ENCODE data around the gene SAMD1. TPM values are rescaled to one million over a fixed set of nuclear protein-coding genes. Genes with fewer than 3 reads are reported as not detected.

SAMD1 gene
- total RNA-seq, 1 donor from 2014 or later, result 21.3 TPM

- DNase-seq (ENCODE audit: low read depth, low spot score), result no peak
Measured at GRCh38 chr19:14113762-14114414, 23.3 kb upstream of the SAMD1 start.

DNA sequence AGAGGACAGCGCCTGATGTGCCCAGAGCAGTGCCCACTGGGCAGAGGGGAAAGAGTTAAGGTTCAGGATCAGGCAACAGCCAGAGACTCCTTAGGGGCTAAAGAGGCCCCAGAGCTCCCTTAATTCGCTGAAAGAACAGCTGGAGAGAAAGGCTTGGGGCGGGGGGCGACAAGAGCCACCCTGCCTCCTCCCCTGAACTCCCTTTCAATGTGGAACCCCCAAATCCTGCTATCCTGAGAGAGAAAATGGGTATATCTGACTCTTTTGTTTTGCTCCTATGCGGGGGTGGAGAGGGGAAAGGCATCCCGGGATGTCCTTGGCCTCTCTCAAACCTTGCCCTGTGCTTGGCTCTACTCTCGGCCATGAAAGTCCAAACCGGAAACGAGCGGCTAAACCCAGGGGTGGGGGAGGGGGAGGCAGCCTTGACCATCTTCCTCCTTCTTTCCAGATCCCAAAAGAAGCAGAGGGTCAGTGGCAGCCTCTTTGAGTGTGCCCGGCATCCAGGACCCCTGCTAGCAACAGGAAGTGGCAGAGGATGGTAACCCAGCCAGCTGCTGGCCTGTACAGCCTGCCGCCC, 22.3 kb upstream of the SAMD1 start:
- DNase-seq (ENCODE audit: low read depth, low spot score), result no peak

DNA sequence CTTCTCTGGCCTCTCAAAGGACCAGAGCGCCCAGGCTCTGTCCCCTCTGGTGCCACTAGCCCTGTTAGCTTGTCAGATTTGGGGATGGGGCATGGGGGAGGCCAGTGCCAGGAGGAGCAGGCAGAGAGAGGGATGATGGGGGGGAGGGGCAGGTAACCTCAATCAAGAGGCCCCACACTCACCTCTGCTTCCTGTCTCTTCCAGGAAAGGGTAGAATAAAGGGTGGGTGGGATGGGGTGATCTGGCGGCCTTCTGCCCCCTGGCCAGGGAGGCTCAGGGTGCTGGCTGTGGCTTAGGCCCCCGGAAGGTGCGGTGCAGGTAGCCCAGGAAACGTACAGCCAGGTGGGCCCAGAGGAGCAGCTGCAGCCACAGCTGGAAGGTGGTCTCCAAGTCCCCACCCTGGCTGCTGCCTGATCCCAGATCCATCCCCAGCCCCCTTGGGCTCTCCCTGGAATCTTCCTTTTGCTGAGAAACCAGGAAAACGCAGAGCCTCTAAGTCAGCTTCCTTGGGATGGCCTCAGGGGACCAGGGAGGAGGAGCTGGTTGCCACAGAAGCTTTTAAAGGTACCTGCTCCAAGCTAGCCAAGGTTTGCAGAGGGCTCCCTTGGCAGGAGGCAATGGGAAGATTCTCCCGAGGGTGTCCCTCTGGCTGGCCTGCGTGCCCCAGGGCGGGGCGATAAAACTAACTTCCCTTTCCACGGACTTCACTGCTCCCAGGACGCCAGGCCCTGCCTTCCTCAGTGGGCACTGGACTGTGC, 21.7 kb upstream of the SAMD1 start:
- DNase-seq (ENCODE audit: low read depth, low spot score), result no peak

GRCh38 chr19:14111486-14111885, 20.9 kb upstream of the SAMD1 start:
- no peak for DNase-seq (ENCODE audit: low read depth, low spot score)

- no peak for DNase-seq (ENCODE audit: low read depth, low spot score)
Measured at GRCh38 chr19:14110650-14111049, 20.1 kb upstream of the SAMD1 start.

DNA sequence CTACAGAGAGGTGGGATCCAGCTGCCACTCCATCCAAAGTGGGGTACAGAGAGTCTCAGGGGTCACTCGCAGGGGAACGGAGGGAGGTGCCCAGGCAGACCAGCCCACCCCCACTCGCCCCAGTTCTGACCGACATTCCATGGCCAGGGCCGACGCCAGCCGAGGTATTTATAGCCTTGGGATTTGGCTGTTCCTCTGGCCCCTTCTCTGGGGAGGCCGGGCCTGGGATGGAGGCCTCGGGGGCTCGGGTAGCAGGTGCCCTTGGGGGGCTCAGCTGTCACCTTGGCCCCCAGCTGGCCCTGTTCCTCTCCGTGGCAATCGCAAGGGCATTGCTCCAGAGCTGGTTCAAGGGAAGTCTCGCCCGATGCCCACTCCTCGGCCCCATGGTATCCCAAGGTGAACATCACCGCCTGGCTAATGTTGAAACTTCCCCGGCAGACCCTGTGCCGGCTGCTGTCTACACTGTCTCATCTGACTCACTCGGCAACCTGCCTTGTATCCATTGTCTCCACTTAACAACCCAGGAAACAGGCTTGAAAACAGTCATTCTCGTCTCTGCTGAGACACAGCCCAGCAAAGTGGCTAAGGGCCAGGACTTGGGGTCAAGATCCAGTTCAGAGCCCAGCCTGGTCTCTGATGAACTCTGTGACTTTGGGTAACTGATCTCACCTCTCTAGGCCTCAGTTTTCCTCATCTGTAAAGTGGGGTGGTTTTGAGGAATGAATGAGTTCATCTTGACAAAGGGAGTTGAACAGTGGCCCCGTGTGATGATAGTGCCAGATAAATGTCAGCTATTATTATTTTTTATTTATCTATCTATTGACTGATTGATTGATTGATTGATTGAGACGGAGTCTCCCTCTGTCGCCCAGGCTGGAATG, 17.3 kb upstream of the SAMD1 start:
- peak; percentile 66 for DNase-seq (ENCODE audit: low read depth, low spot score)

DNA sequence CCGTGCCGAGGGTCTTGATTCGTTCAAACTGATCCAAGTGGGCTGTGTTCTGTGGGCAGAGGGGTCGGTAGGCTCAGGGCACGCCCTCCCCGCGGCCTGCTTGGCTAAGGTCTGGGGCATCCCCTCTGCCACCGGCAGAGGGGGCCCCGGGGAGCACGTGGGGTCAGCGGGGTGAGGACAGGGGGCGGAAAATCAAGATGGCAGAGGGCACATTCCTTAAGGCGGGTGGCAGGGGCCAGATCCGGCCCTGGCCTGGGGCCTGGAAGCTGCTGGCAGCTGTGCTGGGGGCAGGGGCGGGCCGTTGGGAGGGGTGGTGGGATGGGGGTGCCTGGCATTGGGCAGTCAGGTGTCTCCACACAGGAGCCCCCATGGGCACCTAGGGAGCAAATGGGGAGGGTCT, 16.3 kb upstream of the SAMD1 start:
- no peak for DNase-seq (ENCODE audit: low read depth, low spot score)

DNA sequence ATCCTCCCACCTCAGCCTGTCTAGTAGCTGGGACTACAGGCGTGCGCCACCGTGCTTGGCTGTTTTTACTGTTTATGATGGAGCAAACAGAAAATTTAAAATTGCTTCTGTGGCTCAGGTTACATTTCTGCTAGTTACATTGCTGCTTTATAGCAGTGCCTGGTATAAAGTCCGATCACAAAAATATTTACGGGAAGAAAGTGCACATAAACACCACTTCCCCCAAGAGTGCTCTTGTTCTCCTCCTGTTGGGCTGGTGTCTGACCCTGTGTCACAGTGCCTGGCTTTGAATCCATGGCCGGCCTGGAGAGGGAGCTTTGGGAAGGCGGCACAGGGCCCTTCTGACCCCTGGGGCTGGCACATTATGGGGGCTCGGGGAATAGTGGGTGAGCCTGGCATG, 15.1 kb upstream of the SAMD1 start:
- DNase-seq (ENCODE audit: low read depth, low spot score), result no peak

- no peak for DNase-seq (ENCODE audit: low read depth, low spot score)
Measured at GRCh38 chr19:14103310-14103709, 12.8 kb upstream of the SAMD1 start.

DNA sequence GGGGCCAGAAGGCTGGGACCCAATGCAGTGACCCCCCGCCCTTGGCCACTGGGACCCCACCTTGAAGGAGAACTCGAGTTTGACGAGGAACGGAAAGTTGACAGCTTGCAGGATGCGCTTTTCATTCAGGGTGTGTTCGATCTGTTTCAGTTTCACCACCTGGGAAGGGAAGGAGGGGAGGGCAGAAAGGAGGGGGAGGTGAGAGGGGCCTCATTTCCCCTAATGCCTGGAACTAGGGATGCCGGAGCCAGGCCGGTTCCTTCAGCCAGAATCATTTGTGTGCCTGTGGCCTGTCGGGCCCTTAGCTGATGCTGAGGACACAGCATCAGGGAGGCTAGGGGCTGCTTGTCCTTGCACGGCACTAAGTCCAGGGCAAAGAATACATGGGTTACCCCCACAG, 12.2 kb upstream of the SAMD1 start:
- no peak for DNase-seq (ENCODE audit: low read depth, low spot score)

- DNase-seq (ENCODE audit: low read depth, low spot score), result no peak
Measured at GRCh38 chr19:14102102-14102696, 11.6 kb upstream of the SAMD1 start.

DNA sequence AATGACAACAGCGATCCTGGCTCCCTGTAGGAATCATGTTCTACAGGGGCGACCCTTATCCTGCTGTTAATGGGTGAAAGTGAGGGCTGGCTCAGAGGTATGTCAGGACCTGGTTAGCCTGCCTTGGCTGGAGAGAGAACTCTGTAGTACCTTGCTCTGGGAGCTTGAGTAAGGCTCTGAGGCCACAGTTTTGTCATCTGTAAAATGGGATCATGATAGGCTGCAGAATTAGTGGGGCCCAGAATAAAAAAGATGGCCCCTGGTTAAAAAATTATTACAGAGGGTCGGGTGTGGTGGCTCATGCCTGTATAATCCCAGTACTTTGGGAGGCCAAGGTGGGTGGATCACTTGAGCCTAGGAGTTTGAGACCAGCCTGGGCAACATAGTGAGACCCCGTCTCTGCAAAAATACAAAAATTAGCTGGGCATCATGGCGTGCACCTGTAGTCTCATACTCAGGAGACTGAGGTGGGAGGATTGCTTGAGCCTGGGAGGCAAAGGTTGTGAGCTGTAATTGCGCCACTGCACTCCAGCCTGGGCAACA, 10.5 kb upstream of the SAMD1 start:
- DNase-seq (ENCODE audit: low read depth, low spot score), result no peak

- DNase-seq (ENCODE audit: low read depth, low spot score), result no peak
Measured at GRCh38 chr19:14097532-14098151, 7.1 kb upstream of the SAMD1 start.

DNA sequence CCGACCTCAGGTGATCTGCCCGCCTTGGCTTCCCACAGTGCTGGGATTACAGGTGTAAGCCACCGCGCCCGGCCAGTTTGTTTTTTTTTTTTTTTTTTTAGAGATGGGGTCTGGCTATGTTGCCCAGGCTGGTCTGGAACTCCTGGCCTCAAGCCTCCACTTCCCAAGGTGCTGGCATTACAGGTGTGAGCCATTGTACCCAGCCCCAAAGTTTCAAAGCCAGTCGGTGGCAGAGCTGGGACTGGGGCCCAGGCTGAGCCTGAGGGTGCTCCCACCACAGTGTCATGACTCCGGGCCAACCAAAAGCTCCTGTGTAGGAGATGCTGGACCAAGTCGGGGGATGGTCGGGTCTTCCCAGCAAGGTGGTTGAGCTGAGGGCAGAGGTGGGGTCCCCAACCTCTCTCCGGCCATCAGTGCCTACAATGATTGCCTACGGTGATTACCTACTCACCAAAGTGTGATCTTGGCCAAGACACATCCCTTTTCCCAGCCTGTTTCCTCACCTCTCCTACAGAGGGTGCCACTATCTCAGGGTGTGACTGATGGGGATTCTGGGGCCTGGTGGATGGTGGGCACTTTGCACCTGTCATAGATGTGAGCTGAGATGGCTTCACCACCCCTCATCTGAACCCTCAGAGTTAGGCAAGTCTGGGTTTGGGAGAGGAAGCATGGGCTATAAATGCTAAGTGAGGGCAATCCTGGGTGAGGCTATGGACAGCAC, 5.9 kb upstream of the SAMD1 start:
- no peak for DNase-seq (ENCODE audit: low read depth, low spot score)

- DNase-seq (ENCODE audit: low read depth, low spot score), result no peak
Measured at GRCh38 chr19:14094854-14095253, 4.3 kb upstream of the SAMD1 start.

GRCh38 chr19:14093117-14093823, 2.7 kb upstream of the SAMD1 start:
- no peak for DNase-seq (ENCODE audit: low read depth, low spot score)

- DNase-seq (ENCODE audit: low read depth, low spot score), result no peak
Measured at GRCh38 chr19:14091813-14092462, 1.4 kb upstream of the SAMD1 start.

DNA sequence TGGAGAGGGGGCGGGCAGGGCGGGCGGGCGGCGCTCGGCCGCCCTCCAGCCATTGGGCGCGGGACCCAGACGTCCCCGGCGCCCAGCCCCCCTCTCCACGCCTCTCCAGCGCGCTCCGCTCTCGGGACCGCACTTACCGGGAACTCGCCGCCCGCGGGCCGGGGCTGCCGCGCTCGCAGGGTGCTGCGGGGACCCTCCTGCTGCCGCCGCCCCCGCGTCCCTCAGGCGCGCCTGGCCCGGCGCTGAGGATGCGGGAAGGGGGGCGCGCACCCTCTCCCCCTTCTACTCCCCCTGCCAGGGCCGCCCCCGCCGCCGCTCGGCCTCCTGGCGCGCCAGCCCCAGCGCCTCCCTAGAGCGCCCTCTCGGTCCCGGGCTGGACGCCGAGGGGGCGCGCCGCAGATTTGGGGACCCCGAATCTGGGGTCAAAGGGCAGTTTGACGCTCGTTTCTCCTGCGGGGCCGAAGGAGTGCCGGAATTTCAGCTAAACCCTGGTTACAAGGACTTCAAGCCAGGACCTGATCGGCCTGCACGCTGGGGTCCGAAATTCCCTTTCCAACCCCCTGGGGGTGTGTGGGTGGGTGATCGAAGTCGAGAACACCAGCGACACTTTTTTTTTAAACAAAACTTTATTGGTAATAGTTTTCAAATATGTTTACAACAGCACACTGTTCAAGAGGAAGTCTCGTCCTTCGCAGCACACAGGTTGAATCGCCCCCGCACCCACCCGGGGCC, 696 bp upstream of the SAMD1 start:
- no peak for DNase-seq (ENCODE audit: low read depth, low spot score)
